HG03442 (cell line): ENCODE results near the gene STON2.

Experiments
- ATAC-seq: cut with Tn5 transposase; IDR thresholded peaks from one replicate; pipeline ENCODE4 v1.9.1; 2021; ENCODE audit warnings: mild to moderate bottlenecking, moderate library complexity; ENCODE audit not compliant: unreplicated experiment

The STON2 gene

DNA sequence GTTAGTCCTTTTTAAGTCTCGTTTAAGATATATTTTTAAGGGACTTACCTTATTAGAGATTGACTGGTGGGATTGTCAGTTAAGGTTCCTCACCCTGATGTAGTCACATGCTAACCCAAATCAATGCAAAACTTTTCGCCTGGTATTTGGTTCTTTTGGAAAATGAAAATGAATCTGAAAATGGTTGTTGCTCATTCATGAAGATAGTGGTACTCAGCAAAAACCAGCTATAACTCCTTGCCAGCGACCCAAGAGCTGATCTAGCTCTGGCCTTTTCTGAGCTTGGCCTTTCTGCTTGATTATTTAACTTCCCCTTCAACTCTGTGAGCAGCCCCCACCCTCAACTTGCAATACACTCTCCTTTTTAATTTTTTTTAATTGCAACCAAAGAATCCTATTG is 94.4 kb downstream of the STON2 start:
- peak; percentile 23 for ATAC-seq

DNA sequence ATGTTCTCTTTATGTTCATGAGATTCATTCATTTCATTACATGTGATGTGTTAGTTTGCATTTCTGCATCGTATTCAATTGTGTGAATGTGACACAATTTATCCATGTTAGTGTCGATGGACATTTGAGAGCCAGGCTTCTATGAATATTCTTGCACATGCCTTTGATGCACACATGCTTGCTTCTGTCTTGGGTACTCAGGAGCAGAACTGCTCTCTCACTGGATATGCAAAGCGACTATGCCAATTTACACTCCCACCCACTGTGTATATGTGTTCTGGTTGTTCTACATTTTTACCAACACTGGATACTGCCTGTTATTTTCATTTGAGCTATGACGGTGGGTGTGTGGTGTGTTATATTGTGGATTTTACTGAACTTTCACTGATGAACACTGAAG is 95.1 kb downstream of the STON2 start:
- ATAC-seq = no peak

DNA sequence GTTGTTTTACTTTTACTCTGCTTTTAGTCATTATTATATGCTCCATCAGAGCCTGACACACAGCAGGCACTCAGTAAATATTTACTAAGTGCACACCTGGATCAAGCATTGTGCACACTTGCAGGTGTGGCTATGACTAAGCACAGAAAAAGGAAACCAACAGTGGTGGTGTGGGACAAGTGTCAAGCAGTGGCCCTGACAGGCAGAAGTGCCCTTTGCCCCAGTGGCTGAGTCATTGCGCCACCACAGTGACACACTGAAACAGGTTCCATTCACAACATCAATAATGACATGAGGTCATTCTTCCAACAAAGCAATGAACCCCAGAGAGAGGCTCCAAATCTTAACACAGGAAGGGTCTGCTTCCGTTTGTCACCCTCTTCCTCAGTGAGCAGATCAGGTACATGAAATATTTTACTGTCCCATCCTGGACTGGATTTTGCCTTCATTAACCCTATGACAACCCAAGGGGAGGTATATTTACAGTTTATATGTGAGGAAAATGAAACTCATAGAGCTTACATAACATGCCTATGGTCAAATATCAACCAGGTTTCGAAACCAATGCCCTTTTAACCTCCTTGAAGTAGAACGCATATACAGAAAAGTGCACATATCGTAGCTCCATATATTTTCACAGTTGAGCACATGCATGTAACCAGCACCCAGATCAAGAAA is 96.7 kb downstream of the STON2 start:
- ATAC-seq = peak; percentile 93

DNA sequence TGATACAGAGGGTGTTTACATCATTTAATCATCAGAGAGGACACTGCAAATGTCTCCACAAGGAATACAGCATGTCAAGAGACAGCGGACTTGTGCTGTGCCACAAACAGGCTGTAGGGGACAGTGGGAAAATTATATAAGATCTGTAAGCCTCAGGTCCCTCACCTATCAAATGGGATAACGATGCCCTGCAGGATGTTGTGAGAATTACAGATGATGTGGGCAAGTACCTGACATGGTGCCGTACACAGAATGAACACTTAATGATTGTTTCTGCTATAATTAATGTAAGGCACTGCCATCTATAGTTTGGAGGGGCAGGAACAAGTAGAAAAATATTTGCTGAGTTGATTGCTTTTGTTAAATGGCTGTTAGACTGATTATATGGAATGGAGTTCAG is 97.5 kb downstream of the STON2 start:
- ATAC-seq = no peak

DNA sequence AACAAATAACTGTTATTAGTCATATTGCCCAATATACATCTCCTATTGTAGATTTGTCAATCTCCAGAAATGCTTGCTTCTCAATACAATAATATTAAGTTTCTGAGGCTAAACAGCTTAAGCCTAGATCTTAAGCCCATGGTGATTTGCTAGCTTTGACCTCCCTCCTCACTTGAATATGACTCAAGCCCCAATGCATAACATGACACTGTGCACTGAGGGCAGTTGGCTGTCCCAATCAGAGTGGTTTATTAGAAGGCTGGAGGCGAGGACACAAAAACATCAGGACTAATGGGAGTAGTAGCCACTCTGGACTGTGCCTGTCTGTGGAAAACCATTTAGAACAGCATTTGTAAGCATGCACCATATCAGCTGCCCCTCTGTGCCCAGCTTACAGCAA is 98.3 kb downstream of the STON2 start:
- no peak for ATAC-seq

DNA sequence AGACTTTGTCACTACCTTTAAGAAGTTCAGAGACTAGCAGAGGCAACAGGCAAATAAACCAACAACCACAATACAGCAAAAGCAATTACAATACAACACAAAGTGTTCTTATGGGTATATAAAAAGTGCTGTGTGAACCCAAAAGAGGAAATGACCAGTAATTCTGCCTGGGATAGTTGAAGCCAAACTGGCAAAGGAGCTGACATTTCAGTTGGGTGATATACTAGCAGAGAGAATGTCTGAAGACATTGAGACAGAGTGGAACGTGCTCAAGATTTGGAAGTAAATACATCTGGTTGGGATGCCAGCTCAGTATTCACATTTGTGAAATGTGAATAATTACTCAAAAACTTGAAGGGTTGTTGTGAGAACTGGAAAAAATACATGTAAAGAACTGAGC is 98.8 kb downstream of the STON2 start:
- no peak for ATAC-seq

DNA sequence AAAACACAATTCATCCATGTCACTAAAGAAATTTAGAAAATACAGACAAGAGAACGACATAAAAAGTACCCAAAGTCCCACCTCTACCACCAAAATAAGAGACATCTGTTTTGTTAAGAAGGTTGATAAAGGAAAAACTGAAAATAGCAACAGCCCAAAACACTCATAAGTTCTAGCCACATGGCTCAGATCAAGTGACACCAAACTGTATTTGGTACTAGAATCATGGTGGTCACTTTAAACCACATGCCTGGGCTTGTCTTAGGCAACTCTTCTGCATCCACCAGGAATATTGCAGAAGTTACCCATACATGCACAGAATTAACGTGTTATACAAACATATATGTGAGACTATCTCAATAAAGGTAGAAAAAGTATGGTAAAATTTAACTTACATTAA is 101.2 kb downstream of the STON2 start:
- ATAC-seq = no peak

DNA sequence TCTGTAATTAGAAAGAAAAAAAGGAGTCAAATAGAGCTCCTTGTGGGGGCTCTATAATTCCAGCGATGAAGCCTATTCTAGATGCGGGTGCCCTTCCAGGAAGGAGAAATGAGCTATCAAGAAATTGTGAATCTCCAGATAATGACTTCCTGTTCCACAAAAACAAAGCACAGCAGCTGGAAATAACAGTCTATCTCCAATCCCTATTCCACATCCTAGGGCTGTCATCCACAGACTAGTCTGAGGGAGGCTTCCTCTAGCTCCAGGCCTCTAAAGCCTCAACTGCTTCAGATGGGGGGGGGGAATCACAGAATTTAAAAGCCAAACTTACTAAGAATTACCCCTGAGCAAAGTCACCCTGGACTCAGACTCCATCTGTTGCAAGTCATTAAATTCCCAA is 102.0 kb downstream of the STON2 start:
- ATAC-seq = no peak

DNA sequence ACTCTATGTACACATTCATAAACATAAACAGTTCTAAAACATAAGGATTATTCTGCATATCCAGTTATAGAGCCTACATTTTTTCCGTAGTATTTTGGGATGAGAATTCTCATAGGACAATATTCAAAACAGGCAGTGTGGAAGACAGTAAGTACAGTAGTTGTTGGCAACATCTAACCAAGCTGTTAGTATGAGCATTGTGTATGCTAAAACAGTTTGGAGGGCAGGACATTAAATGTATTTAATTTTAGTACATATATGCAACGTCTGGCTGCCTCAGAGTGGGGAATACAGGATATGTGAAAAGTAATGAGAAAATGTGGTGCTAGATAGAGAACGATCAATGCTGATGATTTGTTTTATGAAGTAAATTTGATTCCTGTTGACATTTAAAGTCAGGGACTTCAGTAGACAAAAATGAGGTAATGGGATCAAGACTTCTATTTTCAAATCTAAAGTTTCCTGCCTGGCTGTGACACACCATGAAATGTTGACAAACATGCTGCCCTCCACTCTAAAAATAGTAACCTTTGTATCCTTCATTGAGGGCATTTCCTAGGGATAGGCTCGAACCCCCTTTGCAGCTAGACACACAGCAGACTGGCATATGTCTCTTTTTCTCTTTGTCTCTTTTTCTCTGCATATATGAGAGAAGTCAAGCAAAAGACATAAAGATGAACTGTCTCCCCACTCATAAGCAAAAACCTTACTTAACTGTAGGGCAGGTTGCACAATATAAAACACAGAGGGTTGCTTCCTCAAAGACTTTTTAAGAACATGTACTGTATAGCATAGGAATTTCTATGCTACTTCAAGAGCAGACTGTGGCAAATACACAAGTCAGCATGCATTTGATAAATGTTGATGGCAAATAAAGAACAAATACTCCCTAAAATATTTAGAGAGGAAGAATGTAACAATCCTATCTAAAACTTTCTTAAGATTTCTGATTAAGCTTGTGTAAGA is 103.9 kb downstream of the STON2 start:
- ATAC-seq = no peak

DNA sequence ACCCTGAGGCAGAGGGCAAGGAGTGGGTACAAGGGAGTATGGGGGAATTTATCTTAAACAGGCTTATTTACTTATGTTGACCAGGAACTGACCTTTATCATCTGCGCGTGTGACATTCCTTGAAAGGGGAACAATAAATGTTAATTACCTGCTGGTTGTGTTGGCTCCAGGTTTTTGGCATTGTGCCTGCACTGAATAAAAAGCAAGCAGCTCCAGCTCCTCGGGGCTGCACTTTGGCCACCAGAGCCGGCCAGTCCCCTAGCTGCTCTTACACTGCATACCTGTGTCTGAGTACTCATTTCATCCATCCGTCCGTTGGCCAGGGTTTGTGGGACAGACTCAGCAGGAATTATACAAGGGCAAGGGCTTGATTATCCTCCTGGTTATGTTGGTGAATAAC is 110.6 kb downstream of the STON2 start:
- ATAC-seq = no peak

DNA sequence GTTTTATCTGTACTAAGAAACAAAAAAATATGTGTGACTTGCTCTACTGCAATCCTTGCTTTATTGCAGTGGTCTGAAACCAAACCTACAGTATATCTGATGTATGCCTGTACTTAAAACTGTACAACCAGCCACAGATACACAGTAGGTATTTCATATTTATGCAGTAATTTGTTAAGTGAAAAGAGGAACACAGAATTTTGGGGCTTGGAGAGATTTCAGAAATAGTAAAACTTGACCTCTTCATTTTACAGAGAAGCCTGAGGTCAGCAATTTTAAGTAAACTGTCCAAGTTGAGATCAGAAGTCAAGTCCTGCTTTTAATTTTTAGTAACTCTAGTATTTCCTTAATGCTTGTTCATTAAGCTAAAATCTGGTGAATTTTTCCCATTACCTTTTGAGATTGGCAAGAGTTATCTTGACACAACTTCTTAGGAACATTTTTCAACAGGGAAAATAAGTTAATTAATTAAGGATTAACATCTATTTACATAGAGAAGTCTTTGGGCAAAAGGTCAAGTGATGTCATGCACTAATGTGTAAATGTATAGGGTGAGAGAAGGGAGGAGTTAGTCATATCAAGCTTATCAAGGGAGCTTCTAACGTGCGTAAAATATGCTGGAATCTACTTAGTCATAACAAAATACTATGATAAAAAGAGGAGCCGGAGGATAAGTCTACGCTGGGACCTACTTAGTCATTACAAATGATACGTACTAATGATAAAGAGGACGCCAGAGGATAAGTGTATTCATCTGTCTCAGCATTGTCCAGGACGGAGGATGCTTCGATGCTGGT is 113.4 kb downstream of the STON2 start:
- no peak for ATAC-seq

DNA sequence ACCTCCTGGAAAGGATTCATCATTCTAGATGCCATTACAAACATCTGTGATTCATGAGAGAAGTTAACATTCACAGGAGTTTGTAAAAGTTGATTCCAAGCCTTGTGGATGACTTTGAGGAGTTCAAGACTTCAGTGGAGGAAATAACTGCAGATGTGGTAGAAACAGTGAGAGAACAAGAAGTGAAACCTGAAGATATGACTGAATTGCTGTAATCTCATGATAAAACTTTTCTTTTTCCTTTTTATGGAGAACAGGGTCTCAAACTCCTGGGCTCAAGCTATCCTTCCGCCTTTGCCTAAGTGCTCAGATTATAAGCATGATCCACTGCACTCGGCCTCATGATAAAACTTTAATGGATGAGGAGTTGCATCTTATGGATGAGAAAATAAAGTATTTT is 114.9 kb downstream of the STON2 start:
- ATAC-seq = no peak

DNA sequence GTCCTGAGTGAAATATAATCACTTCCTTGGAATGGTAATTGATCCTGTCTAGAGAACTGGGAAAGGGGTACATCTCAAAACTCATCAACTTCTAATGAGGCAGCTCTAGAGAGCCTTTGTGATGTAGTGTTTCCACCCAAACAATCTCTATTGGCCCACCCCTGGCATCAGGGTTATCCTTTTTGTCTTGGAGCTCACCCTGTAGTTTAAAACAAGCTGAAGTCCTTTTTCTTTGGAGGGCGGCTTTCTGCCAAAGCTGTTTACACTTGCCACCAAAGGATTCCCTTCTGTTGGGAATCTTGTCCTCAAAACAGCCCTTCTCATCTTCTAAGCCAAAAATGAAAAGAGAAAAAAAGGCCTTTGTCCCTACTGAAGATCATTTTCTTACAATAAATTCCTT is 118.8 kb downstream of the STON2 start:
- no peak for ATAC-seq

DNA sequence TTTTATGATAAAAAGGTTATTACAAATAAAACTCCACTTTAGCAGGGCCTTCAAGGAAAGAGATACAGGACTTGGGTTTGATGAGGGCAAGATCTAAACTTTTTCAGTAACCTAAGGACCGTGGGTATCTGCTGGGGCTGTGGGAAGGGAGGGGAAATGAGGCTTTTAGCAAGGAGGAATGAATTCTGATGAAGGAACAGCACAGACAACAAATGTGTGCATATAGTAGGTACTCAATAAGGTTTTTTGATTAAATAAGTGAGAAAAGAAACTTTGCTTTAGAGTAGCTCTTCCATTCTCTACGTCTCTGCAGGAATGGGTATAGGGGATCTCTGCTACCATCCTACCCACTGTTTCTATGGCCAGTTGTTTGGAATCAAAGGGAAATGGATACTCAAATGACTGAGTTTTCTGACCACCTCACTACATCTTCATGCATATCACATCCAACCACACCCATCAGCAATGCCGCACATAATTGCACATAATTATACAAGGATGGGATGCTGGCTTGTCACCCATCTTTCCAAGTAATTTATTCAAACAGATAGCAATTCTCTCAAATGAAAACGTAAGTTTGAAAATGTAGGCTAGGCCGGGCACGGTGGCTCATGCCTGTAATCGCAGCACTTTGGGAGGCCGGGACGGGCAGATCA is 119.9 kb downstream of the STON2 start:
- no peak for ATAC-seq

DNA sequence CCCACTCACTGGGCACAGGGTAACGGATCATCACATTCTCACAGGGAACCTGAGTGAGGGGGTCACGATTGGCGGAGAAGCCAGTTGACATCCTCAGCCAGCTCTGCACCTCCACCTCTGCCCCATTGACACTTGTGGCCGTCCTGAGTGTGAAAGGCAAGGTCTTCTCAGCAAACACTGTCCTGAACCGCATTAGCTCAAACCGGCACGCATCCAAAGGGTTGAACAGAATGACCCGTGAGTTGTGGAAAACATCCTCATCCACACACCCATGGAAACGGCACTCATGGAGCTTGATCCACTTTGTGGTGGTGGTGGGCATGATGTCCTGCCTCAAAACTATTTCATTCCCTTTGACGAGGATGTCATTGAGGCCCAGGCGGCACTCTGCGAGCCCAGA is 123.0 kb downstream of the STON2 start:
- no peak for ATAC-seq

DNA sequence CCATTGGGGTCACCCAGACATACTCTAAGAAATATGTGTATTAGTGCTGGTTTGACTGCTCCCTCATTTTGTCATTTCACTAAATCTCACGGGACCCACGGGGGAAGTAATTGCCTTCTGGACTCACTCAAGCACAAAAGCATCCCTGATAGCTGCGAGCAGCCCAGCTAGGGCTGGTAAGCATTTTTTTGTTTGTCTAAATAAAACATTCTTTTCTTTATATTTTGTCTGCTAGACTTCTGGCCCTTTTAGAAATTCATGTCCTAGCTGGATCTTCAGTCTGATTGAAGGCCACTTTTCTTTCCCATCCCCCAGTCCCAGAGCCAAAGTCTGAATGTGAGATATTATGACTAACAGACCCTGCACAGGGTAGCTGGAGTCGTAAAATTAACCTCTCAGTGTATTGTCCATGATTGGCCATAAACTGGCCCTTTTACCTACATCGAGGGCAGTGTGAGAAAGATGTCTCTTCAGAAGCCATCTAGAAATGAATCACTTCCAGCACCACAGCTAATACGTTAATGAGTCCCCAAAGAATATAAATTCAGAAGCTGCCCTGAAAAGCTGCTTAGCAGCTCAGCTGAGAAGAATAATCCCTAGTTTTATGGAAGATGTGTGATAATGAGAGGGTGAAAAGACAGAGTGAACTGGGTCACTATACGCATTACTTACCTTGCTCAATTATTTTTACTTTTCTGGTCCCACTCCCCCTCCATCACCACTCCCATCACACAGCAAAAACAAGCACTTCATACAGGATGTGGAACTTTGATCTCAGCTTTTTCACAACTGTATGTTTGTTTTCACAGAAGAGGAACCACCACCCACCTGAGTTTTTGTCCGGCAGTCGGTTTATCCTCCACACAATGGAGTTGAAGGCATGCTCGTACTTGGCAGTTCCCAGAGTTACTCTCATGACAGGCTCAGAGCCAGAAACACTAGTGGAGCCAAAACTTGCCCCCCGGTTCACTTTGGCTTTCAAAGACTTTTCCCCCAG is 123.8 kb downstream of the STON2 start:
- ATAC-seq = no peak

DNA sequence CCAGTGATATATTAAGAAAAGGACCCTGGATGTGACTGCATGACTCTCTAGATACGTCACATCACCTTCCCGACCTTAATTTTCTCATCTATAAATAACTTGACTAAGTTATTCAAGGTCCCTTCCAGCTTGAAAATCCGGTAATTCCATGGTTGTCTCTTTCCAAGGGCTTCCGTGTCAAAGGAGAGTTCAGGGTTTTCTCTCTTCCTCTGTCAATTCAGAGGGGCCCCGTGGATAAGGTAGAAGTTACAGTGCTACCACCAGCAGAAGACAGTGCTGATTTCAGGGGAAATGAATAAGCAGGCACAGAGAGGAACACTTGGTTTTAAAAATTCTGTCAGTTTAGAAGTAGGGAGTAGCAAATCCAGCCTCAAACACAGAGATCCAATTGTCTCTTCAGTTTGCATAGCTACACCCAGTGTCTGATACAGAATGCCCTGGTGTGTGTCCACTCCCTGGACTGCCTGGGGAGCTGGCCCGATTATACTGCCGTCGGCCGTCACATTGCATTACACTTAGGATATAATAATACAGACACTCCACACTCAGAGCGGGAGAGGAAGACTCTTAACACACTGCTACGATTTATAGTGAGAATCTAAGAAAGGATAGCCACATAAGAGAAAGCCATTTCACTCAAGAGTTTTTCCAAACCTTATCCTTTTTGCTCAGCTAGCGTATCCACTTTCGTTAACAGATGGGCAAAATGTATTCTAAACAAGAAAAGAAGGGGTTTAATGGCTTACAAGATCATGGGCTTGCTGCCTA is 124.6 kb downstream of the STON2 start:
- ATAC-seq = no peak

DNA sequence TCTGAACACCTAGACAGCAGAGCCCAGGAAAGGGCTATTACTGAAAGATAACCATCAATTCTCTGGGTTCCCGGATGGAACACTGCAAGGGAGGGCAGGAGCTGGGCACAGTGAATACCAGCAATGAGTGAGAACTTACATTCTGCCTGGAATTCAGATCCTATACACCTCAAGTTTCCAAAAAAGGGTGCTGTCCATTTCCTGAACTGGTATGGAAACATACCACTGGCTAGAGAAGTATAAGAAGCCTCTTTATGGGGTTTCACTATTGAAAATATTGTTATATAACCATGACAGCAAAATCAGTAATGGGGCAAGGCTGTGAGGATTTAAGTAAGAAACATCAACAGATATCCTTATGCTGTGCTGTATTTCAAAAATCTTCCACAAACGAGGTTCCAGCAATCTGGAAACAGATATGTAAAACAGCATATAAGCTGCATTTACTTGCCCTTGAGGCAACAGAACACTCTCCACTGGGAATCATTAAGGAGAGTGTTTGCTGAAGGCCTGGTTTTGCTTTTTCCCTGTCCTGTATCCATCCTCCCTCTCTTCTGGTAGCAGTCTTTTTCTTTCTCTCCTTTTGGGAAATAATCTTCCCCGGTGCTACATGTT is 126.1 kb downstream of the STON2 start:
- no peak for ATAC-seq

DNA sequence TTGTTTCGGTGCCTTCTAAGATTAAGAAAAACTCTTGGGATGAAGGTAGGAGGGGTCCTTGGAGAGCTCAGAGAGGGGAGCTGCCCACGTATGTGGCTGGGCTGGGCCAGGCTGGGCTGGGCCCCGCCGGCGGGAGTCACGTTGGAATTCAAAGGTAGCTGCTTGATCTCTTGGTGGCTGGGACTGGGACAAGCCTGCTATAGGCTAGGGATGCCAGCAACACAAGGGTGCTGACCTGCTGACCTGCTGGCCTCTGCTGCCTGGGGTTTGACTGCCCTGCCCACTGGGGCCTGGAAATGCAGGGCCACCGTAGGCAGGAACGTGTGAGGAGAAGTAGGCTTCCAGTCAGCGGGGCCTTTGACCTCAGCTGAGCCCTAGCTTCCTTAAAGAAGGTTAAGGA is 126.6 kb downstream of the STON2 start:
- no peak for ATAC-seq
